GM18873 (cell line): Measurements from ENCODE around the gene DBX1.
"Not testable (repeated sequence)": the region's sequence is repeated elsewhere in the genome, so short reads cannot be mapped to it uniquely, and the experiment has no call there.

Experiments used
- ATAC-seq: cut with Tn5 transposase; IDR thresholded peaks from one replicate; pipeline ENCODE4 v1.9.1; 2021; ENCODE audit warnings: mild to moderate bottlenecking, moderate library complexity, moderate number of reproducible peaks; ENCODE audit not compliant: unreplicated experiment, low FRiP score

DBX1 gene

GRCh38 chr11:20161923-20162744 is 1.9 kb upstream of the DBX1 start:
- ATAC-seq, result no peak

GRCh38 chr11:20161230-20161918 is 1.1 kb upstream of the DBX1 start:
- ATAC-seq, result no peak

GRCh38 chr11:20159466-20160381 is 551 bp downstream of the DBX1 start:
- ATAC-seq, result no peak

DNA sequence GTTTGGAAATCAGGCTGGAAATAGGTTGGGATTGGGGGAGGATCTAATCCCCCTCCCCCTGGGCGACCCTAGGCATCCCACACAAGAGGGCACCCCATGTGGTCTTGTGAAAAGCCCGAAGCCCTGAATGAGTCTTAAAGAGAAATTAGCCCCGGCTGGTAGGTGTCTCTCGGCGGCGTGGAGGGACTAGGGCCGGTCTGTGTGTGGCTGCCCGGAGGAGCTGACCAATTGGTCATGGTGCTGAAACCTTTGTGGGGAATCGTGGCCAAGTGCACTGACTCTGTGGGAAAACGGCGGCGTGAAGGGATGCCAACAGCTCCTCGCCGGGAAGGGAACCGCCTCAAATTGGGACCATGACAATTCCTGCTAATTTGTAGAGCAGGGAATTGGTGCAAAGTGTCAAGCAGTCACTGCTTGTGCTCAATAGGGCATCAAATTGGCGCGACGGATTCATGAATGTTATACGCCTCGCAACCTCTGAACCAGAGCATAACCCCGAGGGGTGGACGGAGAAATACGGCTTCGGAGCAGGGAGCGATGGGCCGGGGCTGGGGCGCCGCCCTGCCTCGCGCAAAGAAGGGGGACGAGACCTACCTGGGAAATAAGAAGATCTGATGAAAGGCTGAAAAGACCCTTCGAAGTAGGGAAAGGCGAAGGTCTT is 1.5 kb downstream of the DBX1 start:
- no peak for ATAC-seq

DNA sequence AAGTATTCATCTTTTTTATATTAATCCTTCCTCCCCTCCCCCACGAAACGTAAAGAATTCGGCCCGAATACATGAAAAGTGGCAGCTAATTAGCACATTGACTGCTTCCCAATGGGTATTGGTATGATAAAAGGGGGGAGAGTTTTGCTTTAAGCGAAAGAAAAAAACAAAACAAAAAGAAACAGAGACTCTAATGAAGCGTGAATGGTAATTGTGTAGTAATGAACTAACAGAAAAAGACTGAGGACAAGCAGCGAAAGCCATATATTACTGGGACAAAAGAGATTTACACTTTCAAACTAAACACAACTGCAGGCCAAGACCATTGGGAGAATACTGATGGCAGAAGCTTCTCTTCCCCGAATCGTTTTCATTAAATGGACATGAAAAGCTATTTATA is 2.5 kb downstream of the DBX1 start:
- no peak for ATAC-seq

DNA sequence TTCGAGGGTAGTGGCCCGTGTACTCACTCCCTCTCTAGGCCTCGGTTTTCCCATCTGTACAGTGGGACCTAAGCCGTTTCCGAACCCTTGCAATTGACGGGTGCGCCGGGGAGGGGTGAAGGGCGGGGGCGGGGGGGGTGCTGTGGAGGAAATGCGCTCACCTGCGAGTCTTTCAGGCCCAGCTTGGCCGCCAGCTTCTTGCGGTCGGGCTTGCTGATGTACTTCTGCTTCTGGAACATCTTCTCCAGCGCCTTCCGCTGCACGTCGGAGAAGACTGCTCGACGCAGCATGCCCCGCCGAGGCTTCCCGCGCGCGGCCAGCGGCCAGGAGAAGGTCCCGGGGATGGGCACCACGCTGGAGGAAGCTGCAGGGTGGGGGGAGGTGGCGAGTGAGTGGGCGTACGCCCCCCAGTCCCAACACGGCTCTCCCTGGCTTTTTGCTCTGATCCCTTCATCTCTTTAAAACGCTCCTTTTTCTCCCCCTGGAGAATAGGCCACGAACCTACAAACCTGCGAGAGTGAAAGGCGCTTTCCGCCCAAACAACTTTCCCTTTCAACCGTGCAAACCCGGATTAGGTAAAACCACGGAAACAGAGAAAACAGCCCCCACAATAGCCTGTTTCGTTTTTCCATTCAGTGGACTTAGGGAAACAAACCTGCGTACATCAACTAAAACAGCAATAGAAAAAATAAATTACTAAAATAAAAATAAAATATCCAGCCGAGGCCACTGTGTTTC is 3.2 kb downstream of the DBX1 start:
- no peak for ATAC-seq

GRCh38 chr11:20156280-20156875 is 3.9 kb downstream of the DBX1 start:
- ATAC-seq, result no peak

DNA sequence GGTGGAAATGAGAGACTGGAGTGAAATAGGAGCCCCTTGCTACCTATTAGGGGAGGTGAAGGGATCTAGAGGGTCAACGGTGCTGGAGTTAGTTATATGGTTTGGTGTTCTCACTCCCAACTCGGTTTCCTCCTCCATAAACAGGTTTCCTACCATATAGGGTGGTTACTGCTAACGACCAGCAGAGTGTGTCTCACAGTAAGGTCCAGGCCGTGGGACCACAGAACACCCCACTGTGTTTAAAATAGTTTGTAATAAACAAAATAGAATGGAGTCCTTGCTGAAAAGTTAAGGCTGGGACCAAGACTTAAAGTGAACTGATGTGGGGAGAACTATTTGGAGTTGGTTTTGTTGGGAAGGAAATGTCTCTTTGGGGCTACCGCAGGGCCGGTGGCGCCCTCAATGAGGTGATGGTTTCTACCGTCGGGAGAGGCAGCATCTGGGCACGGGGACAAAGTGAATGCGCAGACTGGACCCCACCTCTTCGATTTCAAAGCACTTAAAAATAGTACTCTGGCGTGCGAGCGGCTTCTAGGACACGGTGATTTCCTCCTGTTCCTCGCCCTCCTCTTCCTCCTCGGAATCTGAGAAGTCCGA is 4.5 kb downstream of the DBX1 start:
- ATAC-seq, result no peak

- no peak for ATAC-seq
These were observed 5.9 kb downstream of the DBX1 start for GRCh38 chr11:20154381-20154780.

DNA sequence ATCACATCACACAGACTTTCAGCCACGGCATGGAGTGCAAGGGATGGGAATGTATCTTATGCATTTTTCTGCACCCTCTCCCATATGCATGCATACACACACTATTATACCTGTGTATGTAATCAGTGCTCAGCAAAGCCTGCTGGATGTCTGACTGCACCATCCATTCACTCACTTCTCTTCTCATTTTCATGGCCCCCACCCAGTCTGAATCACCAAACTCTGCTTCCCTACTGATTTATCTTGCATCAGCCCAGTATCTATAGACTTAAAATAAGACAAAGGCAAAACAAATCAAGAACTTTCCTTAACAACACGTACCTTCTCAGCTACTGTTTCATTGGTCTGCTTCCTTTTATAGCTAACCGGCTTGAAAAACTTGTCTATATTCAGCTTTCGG is 21.6 kb downstream of the DBX1 start:
- ATAC-seq, result no peak

GRCh38 chr11:20137637-20138036 is 22.6 kb downstream of the DBX1 start:
- ATAC-seq, result no peak

DNA sequence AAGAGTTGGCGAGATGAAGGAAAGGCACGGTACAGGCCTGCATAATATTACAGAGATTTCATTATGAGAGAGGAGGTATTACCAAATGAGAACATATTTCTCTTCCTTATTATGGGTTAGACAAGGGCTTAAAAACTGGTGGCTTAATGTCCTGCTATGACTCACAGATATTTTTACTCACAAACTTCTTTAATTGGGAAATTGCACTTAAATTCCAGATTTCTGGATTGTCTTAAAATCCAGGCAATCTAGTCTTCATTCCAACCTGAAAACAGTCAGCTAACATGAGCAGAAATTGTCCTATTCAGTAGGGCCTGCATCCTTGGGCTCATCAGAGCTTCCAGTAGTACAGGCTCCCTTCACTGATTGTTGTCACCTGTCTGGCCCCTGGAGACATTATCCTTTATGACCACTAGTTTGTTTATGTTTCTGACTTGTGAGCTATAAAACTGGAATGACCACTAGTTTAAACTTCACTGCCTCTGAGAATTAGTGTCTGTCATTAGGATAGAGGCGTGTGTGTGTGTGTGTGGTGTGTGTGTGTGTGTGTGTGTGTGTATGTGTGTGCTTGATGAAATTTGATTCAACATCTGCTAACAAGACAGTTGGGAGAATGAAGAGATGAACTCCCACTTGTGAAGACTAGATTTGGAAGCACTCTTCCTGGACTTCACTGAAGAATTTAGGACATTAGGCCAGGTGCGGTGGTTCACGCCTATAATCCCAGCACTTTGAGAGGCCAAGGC is 25.1 kb downstream of the DBX1 start:
- ATAC-seq, result no peak

DNA sequence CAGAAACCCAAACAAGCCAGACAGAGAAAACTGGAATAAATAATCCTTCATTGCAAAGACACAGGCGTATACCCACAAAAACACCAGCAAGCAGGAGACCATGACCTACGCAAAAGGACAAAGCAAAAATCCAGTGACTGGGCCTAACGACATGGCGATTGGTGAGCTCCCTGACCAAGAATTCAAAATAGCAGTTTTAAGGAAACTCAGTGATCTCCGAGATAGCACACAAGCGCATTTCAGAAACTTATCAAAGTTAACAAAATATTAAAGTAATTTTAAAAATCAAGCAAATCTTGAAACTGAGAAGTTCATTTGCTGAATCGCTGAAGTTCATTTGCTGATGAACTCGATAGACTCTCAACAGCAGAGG is 27.6 kb downstream of the DBX1 start:
- ATAC-seq, result no peak

DNA sequence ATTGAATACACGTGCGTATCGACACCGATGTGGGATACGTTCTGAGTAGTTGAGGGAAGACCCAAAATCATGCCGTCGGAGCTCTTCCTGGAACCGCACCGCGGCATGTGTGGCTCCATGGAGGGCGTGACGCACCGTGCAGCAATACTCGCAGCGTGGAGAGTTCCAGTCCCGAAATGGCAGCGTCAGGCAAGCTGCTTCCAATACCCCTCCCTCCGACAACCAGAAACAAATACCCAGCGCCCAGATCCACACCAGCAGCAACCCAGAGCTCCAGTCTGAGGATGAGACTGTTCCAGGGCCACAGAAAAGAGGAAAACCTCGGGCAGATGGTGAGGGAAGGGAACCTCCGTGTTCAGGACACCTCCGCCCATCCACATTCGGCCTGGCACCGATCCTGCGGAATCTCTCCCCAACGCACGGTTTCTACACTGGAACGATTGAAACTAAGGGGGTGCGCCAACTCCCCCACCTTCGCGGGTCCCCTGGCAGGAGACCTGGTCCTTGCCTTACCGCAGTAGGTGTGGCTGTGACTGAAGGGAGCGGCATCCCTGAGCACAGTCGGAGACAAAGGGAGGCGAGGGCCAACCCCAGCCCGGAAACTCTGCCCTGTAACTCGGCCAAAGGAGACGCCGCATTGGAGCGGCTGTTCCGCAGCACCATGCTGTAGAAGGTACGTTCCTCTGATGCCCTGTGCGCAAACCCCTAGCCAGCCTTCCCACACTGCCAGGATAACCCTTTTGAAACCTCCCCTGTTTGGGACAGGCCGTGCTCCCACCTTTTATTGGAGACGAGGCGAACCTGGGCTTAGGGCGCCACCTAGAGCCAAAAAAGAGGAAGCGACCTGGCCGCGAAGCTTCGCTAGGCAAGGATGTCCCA is 28.2 kb downstream of the DBX1 start:
- ATAC-seq, result no peak

DNA sequence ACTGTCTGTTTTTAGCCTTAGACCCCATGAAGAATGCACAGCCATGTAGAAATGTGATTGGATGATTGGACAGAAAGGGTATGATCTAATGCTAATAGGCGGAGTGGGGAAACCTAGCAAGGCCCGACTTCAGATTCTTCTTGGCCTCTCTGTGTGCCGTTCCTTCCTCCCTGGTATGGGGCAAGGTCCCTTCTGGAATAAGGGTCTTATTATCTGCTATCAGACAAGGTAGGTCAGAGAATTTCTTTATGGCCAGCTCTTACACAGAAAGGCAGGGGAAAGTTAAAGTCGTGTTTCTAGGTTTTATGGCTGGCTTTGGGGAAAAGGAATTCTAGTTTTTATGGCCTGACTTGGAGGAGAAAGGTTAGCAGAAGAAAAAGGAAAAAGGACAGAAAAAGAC is 30.6 kb downstream of the DBX1 start:
- ATAC-seq, result no peak

DNA sequence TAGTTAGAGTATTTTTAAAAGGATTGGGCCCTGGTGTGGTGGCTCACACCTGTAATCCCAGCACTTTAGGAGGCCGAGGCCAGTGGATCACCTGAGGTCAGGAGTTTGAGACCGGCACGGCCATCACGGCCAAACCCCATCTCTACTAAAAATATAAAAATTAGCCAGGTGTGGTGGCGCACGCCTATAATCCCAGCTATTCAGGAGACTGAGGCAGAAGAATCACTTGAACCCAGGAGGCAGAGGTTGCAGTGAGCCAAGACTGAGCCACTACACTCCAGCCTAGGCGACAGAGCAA is 31.8 kb downstream of the DBX1 start:
- ATAC-seq, result not testable (repeated sequence)

- no peak for ATAC-seq
These were observed 32.4 kb downstream of the DBX1 start for GRCh38 chr11:20127671-20128527.
